Forelimb muscle (tissue), 1 donor: ENCODE measurements around the gene UTF1. TPM values are rescaled to one million over a fixed set of nuclear protein-coding genes. Genes with fewer than 3 reads are reported as not detected.
"Not testable (repeated sequence)": the region's sequence is repeated elsewhere in the genome, so short reads cannot be mapped to it uniquely, and the experiment has no call there.

Experiments
- DNase-seq: peaks from one replicate; pipeline ENCODE4 v3.0.0-alpha.2; 2013; ENCODE audit warnings: low read depth
- polyA plus RNA-seq: library from polyadenylated mRNA; unstranded; fragments of 120-200 nt; gene quantifications from one replicate; pipeline ENCODE4 v1.2.1, GENCODE V29; 2013; ENCODE audit not compliant: insufficient read length

Gene UTF1
- polyA plus RNA-seq, 1 donor: not detected

GRCh38 chr10:133209641-133210040 is 20.4 kb upstream of the UTF1 start:
- no peak for DNase-seq

DNA sequence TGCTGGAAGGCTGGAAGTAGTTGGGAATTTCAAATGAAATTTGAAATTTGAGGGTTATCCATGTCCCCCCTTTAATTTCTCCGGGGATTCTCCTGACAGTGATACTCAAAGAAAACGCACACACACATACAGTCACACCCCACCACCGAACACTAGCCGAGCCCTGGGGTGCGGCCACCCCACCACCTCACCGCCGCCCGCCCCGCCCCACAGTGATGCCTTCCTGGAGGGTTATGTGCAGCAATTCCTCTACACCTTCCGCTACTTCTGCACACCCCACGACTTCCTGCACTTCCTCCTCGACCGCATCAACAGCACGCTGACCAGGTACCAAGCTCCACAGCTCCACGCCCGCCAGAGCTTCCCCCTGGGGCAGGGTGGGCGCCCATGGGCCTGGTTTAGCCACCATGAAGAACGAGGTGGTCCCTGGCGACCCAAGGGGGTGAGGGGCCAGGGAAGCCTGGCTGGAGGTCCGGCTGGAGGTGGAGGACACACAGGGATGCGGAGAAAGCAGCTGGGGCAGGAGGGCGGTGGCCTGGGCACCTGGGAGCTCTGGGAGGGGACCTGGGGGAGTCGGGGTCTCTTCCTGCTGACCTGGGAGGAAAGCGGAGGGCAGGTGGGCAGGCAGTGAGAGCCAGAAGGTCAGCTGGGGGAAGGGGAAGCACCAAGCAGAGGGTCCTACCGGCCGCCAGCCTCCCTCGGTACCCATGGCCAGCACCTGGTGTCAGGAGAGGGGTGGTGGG is 19.4 kb upstream of the UTF1 start:
- no peak for DNase-seq

GRCh38 chr10:133211141-133211830 is 18.7 kb upstream of the UTF1 start:
- no peak for DNase-seq

GRCh38 chr10:133211959-133212852 is 17.8 kb upstream of the UTF1 start:
- DNase-seq: no peak

DNA sequence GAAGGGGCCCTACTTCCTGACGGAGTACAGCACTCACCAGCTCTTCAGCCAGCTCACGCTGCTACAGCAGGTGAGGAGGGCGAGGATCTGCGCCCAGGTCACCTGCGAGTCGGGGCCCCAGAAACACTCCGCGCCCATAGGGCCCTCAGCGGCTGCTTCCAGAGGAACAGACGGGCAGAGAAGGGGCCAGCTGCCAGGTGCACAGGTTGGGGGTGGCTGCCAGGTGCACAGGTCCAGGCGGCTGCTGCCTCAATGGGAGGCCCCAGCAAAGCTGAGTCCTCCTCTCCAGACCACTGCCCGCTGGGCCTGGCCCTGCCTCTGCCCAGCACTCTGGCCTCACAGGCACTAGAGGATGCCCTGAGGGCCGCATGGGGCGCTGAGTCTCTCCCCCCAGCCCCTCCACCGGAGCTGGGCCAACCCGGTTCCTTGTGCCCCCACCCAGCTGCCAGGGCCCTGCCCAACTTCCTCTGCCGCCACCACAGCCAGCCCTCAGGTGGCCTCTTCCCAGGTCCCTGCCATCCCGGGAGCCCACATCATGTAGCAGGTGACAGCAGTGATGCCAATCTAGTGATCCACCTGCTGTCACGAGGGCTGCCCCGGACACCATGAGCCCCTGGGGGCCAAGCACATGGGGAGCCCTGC is 17.0 kb upstream of the UTF1 start:
- no peak for DNase-seq

DNA sequence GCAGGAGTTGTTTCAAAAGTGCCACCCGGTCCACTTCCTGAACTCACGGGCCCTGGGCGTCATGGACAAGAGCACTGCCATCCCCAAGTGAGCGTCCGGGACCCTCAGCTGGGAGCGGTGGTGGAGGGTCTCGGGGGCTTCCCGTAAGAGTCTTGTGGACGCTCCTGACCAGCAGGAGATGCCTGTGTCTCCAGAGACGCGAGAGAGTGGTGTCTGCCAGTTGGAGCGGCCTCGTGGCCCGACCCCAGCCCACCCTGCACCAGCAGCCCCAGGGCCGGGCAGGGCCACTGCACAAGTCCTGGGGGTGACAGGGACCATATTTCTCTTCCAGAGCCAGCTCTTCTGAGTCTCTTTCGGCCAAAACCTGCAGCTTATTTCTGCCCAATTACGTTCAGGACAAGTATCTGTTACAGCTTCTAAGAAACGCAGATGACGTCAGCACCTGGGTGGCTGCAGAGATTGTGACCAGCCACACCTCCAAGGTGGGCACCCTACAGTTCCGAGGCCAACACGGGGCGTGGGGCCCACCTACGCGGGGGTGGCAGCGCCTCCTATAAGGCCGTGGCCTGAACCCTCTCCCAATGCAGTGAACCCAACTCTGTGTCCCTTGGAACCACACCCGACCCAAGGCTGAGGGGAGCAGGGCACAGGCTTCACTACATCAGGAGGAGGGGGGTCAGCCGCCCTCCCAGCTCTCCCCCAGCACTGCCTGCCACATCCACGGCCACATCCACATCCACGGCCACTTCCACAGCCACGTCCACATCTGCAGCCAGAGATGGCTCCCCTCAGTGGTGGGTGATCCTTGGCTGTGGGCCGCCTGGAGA is 16.2 kb upstream of the UTF1 start:
- no peak for DNase-seq

- DNase-seq: no peak
Observed at GRCh38 chr10:133214468-133215410, 15.3 kb upstream of the UTF1 start.

GRCh38 chr10:133215586-133215985 is 14.4 kb upstream of the UTF1 start:
- no peak for DNase-seq

- DNase-seq: no peak
Observed at GRCh38 chr10:133216776-133217175, 13.2 kb upstream of the UTF1 start.

DNA sequence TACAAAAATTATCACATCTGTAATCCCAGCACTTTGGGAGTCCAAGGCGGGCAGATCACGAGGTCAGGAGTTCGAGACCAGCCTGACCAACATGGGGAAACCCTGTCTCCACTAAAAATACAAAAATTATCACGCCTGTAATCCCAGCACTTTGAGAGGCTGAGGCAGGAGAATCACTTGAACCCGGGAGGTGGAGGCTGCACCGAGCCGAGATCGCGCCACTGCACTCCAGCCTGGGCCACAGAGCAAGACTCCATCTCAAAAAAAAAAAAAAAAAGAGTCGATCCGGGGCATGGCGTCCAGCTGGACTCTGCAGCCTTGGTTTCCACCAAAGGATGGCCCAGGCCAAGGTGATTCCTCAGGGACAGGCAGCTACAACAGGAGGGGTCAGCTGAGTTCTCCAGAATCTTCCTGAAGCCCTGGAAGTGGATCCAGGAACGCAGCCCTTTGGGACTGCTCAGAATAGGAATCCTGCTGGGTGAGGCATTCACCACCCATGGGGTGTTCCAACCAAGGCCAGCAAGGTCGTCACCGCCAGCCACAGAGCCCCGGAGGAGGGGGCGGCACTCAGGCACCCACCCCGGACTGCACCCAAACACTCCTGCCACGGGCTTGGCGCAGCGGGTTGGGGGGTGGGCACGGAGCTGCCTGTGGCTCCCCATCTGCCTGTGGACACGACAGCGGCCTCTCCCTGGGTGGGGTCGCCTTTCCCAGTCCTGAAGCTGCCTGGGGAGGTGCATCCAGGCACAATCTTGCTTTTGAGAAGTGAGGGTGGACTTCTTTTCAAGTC is 12.0 kb upstream of the UTF1 start:
- DNase-seq: no peak

GRCh38 chr10:133218891-133219290 is 11.1 kb upstream of the UTF1 start:
- no peak for DNase-seq

- no peak for DNase-seq
Observed at GRCh38 chr10:133219782-133220181, 10.2 kb upstream of the UTF1 start.

GRCh38 chr10:133221331-133221730 is 8.7 kb upstream of the UTF1 start:
- DNase-seq: no peak

GRCh38 chr10:133221756-133222155 is 8.3 kb upstream of the UTF1 start:
- DNase-seq: not testable (repeated sequence)

- DNase-seq: no peak
Observed at GRCh38 chr10:133224076-133224475, 5.9 kb upstream of the UTF1 start.

DNA sequence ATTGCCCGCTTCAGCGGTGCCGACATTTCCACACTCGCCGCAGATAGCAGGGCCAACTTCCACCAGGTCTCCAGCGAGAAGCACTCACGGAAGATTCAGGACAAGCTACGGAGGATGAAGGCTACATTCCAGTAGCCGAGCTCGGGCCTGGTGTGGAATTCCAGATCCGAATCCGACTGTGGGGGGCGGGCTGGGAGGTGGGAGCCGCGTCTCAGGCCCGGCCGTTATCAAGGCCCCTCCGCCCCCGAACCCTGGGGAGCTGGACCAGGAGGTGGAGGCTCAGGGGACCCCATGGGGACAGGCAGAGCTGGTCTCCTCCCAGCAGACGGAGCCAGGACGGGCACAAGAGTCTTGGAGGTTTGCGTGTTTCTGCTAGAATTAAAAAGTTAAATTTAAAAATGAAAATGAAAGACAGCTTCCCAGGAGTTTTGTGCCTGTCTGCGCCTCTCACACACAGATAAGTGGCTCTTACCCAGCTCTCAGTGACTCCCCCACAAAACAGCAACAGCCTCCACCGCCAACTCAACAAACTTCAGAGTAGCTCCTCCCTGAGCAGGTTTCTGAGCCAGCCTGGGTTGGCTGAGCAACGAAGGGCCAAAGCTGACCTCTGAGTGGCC is 5.2 kb upstream of the UTF1 start:
- DNase-seq: no peak

DNA sequence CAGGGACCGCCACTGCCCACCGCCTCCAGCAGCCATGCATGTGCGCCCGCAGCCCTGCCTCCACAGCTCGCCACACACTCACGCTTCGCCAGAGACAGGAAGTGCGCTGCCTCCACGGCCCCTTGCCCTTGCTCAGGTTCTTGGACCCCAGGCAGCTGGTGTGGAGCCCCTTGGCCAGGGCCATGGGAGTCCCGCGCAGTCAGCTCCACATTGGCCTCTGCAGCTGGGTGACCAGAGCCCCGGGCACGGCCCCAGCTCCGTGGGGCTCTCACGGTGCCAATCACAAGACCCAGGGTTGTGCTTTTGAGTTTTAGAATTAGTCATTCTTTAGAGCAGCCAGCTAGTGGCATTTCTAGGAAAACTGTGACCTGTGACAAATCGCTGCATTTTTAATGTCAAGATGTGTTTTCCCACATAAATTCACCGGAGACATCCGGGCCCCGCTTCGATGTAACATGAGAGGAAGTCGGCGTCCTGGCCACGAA is 4.3 kb upstream of the UTF1 start:
- DNase-seq: no peak

DNA sequence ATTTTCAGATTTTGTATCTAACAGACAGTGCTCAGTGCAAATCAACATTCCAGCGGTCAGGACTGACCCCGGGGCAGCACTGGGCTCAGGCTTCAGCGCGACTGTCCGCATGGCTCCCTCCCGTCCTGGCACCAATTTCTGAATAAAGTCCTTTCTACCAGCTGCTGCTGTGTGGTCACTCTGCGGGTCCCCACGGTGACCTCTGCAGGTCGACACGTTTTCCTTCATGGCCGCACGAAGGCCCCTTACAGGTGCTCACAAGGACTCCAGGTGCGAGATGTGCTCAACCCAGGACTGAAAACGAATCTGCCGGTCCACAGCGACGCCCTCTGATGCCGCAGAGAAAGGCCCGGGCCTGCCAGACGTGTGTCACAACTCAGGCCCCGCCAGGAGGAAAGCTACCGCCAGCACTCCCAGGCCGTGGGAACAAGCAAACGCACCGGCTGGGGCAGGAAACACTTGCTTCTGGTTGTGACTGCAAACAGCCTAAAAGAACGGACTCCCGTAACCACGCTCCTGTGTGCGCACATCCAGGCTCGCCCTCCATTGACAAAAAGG is 3.7 kb upstream of the UTF1 start:
- DNase-seq: no peak
